Stimulated activated CD4-positive, alpha-beta T cell treated with anti-CD3 and anti-CD28 coated beads, Interleukin-4, amount 100 ng/mL, for 48 hours (primary cell): Measurements from ENCODE around the gene THRAP3.
A peak's percentile ranks its signal among the peaks of the same experiment; 100 is the strongest.
"Not testable (repeated sequence)": the region's sequence is repeated elsewhere in the genome, so short reads cannot be mapped to it uniquely, and the experiment has no call there.

ENCODE experiments used
- DNase-seq, 2 donors: peaks; one replicate each; pipeline ENCODE4 v3.0.0-alpha.2; 2020; ENCODE audit warnings: low read depth in 2 of 2

Gene THRAP3

DNA sequence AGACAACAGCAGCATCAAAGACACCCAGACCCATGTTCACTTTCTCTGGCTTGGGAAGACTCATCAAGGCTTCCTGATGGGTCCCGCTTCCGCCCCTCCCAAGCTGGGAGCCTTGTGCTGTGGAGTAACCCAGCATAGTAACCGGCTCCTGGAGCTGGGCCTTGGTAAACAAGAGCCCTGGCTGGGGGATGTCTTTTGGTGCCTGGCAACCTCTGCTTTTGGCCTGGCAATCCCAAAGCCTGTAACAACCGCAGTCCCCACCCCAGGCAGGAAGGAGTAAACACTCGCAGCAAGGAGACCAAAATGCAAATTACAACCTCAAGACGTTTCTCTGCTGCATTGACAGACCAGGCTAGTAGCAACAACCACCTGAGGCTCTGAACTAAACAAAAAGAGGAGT lies 16.9 kb upstream of the THRAP3 start:
- DNase-seq: no peak

GRCh38 chr1:36208978-36209703 lies 15.1 kb upstream of the THRAP3 start:
- no peak for DNase-seq

- no peak for DNase-seq
These were observed 12.9 kb upstream of the THRAP3 start for GRCh38 chr1:36211307-36211706.

DNA sequence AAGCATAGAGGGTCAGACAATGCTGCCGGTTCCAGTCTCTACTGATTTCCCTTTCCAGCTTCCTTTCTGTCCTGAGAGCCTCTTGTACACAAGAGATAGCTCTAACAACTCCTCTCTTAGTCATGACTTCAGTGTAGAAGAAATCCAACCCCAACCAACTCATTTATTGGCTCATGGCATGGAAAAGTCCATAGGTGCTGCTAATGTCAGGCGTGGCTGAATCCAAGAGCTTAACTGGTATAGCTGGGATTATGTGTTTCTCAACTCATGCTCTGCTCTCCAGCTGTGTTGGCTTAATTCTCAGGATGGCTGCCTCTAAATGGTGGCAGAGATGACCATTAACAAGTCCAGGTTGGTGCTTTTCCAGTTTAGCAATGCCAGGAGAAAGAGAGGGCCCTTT lies 12.4 kb upstream of the THRAP3 start:
- no peak for DNase-seq

- DNase-seq: no peak
These were observed 11.5 kb upstream of the THRAP3 start for GRCh38 chr1:36212782-36213181.

GRCh38 chr1:36217670-36218069 lies 6.6 kb upstream of the THRAP3 start:
- no peak for DNase-seq

- not testable (repeated sequence) for DNase-seq
These were observed 2.3 kb upstream of the THRAP3 start for GRCh38 chr1:36221901-36222300.

GRCh38 chr1:36222481-36223380 lies 1.5 kb upstream of the THRAP3 start:
- DNase-seq: no peak

DNA sequence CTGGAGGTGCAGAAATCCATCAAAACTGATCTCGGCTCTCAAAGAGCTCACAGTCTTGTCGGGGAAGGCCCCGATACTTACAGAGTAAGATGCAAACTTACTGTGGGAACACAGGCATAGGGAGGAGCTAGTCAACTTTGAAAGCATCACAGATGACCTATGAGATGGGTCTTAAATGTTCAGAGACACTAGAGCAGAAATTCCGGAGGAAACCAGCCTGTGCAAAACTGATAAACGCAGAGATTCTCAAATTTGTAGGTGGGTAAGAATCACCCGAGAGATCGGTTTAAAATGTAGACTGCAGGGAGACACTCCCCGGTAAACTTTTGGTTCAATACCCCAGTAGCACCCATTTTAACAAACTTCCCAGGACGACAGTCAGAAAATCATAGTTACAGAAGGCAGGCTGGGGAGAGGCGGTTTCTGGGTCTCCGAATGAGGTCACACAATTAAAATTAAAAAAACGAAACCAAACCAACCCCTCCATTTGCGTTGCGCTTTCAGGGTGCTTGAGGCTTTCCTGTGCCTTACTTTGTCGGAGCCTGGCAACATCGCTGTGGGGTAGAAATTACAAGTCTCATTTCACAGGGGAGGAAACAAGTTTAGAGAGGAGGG lies 755 bp upstream of the THRAP3 start:
- DNase-seq: peak in 1 of 2 donors; percentile 13

GRCh38 chr1:36224537-36225282 lies 467 bp downstream of the THRAP3 start:
- DNase-seq: peak in 1 of 2 donors; percentile 79

DNA sequence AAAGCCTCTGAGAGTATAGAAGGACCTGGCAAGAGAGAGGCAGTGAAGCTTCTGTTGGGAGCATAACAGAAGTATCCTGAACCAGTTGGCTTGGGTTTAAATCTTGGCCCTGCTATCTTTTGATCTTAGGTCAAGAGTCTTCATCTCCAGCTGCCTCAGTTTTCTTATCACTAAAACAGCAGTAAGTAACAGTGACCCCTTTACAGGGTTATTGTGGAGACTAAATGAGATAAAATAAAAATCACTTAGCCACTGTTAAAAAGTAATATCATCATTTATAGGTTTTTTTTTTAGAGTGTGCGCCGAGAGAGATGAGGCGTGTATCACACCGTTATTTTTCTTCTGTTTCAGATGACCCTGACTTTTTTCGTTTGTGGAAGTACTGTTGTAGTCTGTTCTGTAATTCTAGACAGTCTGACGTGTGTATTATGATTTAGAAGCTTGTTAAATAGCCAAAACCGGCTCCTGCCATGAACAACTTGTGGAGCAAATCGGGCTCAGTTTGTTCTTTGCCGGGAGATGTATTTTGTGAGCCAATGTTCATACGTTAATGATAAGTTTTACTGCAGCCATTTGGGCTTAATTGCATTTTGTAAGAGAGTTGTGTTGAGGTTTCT lies 1.1 kb downstream of the THRAP3 start:
- DNase-seq: no peak

GRCh38 chr1:36230279-36230678 lies 6.0 kb downstream of the THRAP3 start:
- not testable (repeated sequence) for DNase-seq

- DNase-seq: no peak
These were observed 6.9 kb downstream of the THRAP3 start for GRCh38 chr1:36231191-36231590.

DNA sequence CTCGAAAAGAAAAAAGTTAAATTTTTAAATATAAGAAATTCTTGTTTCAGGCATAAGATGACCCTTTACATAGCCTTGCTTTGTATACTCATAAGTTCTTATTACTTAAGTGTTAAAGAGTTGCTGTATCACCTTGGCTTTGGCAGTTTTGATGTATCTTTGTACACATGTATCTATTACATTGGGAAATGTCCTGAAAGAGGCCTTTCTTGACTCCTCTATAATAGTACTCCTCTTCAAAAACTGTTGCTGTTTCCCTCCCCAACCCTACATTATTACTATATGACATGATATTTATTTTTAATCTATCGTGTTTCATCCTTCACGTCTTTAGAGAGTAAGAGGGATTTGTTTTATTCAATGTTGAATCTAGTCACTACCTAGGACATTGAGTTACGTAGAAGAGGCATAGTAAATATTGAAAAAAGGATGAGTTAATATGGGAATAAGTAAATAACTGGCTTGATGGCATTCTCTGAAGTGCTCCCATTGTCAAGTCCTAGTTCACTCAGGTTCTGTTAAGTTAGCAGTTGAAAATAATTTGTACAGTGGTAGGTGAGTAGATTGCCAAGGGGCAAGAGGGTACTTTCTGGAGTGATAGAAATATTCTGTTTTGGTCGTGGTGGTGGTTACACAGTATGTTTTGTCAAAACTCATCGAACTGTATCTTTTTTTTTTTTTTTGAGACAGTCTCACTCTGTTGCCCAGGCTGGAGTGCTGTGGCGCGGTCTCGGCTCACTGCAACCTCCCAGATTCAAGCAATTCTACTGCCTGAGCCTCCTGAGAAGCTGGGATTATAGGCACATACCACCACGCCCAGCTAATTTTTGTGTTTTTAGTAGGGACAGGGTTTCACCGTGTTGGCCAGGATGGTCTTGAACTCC lies 8.2 kb downstream of the THRAP3 start:
- DNase-seq: no peak

GRCh38 chr1:36236302-36236701 lies 12.1 kb downstream of the THRAP3 start:
- DNase-seq: no peak

- DNase-seq: no peak
These were observed 14.2 kb downstream of the THRAP3 start for GRCh38 chr1:36238433-36238832.

GRCh38 chr1:36239941-36240637 lies 15.8 kb downstream of the THRAP3 start:
- no peak for DNase-seq

- no peak for DNase-seq
These were observed 23.3 kb downstream of the THRAP3 start for GRCh38 chr1:36247538-36247937.

DNA sequence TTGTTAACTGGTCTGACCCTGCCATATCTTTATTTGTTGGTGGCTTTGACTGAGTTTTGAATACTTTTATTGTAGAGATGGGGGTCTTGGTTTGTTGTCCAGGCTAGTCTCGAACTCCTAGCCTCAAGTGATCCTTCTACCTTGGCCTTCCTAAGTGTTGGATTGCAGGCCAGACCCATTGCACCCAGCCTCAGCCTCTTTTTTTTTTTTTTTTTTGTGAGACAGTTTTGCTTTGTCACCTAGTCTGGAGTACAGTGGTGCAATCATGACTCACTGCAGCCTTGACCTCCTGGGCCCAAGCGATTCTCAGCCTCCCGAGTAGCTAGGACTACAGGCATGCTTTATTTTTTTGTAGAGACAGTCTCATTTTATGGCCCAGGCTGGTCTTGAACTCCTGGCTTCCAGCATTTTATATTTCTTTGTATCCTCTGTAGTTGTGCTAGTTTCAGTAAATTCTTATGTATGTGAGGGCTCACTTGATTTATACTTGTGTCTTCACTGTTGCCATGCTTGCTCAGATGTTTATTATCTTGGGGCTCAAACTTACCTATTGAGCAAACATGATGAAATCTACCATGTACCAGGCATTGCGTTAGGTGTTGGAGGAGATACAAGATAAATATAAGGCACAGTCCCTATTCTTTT lies 24.1 kb downstream of the THRAP3 start:
- DNase-seq: no peak
